Body of pancreas (tissue), 4 donors: ENCODE results near the gene AP2A2. TPM values are rescaled to one million over a fixed set of nuclear protein-coding genes. Genes with fewer than 3 reads are reported as not detected.
"Not testable (repeated sequence)": the region's sequence is repeated elsewhere in the genome, so short reads cannot be mapped to it uniquely, and the experiment has no call there.

Experiments used
- ATAC-seq: fragments of 150-250 bp; one replicate; pipeline ENCODE4 v1.9.1; 2016
- DNase-seq, 4 donors: peaks; one replicate each; pipeline ENCODE4 v3.0.0-alpha.2; 2019
- H3K27ac ChIP-seq, 4 donors: fragments of 200-600 bp; sonication (generic); 1 replicate in 3 of 4; 2 replicates in 1 of 4; pipeline versions ENCODE4 v1.5.1 to v1.6.1; 2016 to 2019; ENCODE audit warnings: mild to moderate bottlenecking in 1 of 4, mixed read lengths in 1 of 4, moderate library complexity in 1 of 4
- H3K27me3 ChIP-seq, 2 donors: fragments of 200-600 bp; sonication (generic); one replicate each; pipeline ENCODE4 v1.6.0; 2016; ENCODE audit warnings: mild to moderate bottlenecking in 1 of 2
- H3K36me3 ChIP-seq, 2 donors: fragments of 200-600 bp; sonication (generic); replicated peaks in 1 of 2; 2 replicates each; pipeline ENCODE4 v1.5.1; 2016; ENCODE audit warnings: low read depth in 2 of 2; ENCODE audit not compliant: insufficient read depth in 1 of 2
- H3K4me1 ChIP-seq: fragments of 200-600 bp; sonication (generic); one replicate; pipeline ENCODE4 v1.6.0; 2016
- H3K4me3 ChIP-seq, 2 donors: fragments of 200-600 bp; sonication (generic); 1 replicate in 1 of 2; 2 replicates in 1 of 2; pipeline ENCODE4 v1.5.1; 2016 to 2019
- H3K9me3 ChIP-seq, 3 donors: fragments of 200-600 bp; sonication (generic); 1 replicate in 2 of 3; 2 replicates in 1 of 3; pipeline ENCODE4 v1.5.1; 2016
- CTCF ChIP-seq, 7 experiments: fragments of 450-650 bp in 4 of 7; fragments of 200-600 bp in 3 of 7; sonication (generic) in 3 of 7; IDR thresholded peaks; one replicate each; pipeline ENCODE4 v1.5.1; 2016 to 2019; ENCODE audit warnings: antibody characterized with exemption in 7 of 7
- POLR2A ChIP-seq, 3 donors: fragments of 450-650 bp; IDR thresholded peaks; one replicate each; pipeline ENCODE4 v1.6.1; 2016; ENCODE audit warnings: antibody characterized with exemption in 3 of 3, mild to moderate bottlenecking in 2 of 3
- WGBS, 2 donors: methylation state at CpG; one replicate each; pipeline ENCODE4 v1.1.5; 2017; 5-methylcytosine and 5-hydroxymethylcytosine counted together
- intact Hi-C: fragments of 100-400 bp; cut with DNase I; formaldehyde crosslinking; loops from one replicate; pipeline ENCODE4 v1.15.1; 2023
- total RNA-seq, 2 donors: library from RNA; depleted of rRNA; stranded (reverse); fragments of >200 nt; gene quantifications; one replicate each; pipeline ENCODE4 v1.1.0, GENCODE V29; 2016

Gene AP2A2
- total RNA-seq, 2 donors from 2014 or later: 40.7 to 77.8 TPM

GRCh38 chr11:957212-957920, 31.7 kb downstream of the AP2A2 start:
- H3K36me3 ChIP-seq: peaks cover 0 to 6% of the 10 kb centered on the region in 2 donors
- no peaks in the 10 kb centered on the region for H3K9me3 ChIP-seq
- H3K4me3 ChIP-seq: no peak overlapping the region
- peak overlapping the region in 3 of 4 donors; percentile 10 to 79 (median 17) for H3K27ac ChIP-seq
- ATAC-seq (no peak), DNase-seq (no peak)
- TF ChIP-seq POLR2A (IDR thresholded peaks at IDR 0.05) (no peak), CTCF (IDR thresholded peaks at IDR 0.05) (no peak)
- no peaks in the 10 kb centered on the region for H3K27me3 ChIP-seq
- intact Hi-C loops: no loop called here
- whole genome bisulfite sequencing, 2 donors: 74 to 76% methylated on average over 10 to 11 of the region's 11 CpGs
- H3K4me1 ChIP-seq: peaks cover 66% of the 10 kb centered on the region

- WGBS, 2 donors: 94 to 96% methylated on average over 7 of the region's 7 CpGs
- ATAC-seq: no peak
These were observed 32.4 kb downstream of the AP2A2 start for GRCh38 chr11:958101-958500.

GRCh38 chr11:959027-959426, 33.4 kb downstream of the AP2A2 start:
- H3K36me3 ChIP-seq: peaks cover 0 to 7% of the 10 kb centered on the region in 2 donors
- ATAC-seq (no peak), DNase-seq (no peak)
- H3K9me3 ChIP-seq: no peaks in the 10 kb centered on the region
- no peaks in the 10 kb centered on the region for H3K27me3 ChIP-seq
- no peak for TF ChIP-seq CTCF (IDR thresholded peaks at IDR 0.05)
- no peak for TF ChIP-seq POLR2A (IDR thresholded peaks at IDR 0.05)
- intact Hi-C loops: no loop called here
- 56 to 71% methylated on average over 12 to 14 of the region's 14 CpGs for WGBS, 2 donors
- H3K4me1 ChIP-seq: peaks cover 49% of the 10 kb centered on the region
- H3K4me3 ChIP-seq: no peak overlapping the region
- H3K27ac ChIP-seq: peak overlapping the region in 3 of 4 donors; percentile 49 to 73 (median 65)

More at GRCh38 chr11:958101-958500, 32.4 kb downstream of the AP2A2 start:
- peaks cover 0 to 6% of the 10 kb centered on the region in 2 donors for H3K36me3 ChIP-seq
- no peak overlapping the region for H3K27ac ChIP-seq
- TF ChIP-seq CTCF (IDR thresholded peaks at IDR 0.05) (no peak), POLR2A (IDR thresholded peaks at IDR 0.05) (no peak)
- intact Hi-C loops: no loop called here
- peaks cover 58% of the 10 kb centered on the region for H3K4me1 ChIP-seq
- DNase-seq: no peak
- no peak overlapping the region for H3K4me3 ChIP-seq
- no peaks in the 10 kb centered on the region for H3K27me3 ChIP-seq
- no peaks in the 10 kb centered on the region for H3K9me3 ChIP-seq

GRCh38 chr11:959608-960007, 33.9 kb downstream of the AP2A2 start:
- peak in 3 of 7 experiments; percentile 19 to 26 (median 25) for TF ChIP-seq CTCF (IDR thresholded peaks at IDR 0.05)
- TF ChIP-seq POLR2A (IDR thresholded peaks at IDR 0.05): no peak
- Histone ChIP-seq H3K27me3 (no peaks in the 10 kb centered on the region), H3K9me3 (no peaks in the 10 kb centered on the region), H3K4me1 (peaks cover 48% of the 10 kb centered on the region), H3K36me3 (peaks cover 0 to 7% of the 10 kb centered on the region in 2 donors), H3K4me3 (no peak overlapping the region), H3K27ac (peak overlapping the region in 3 of 4 donors; percentile 49 to 73 (median 65))
- 63 to 64% methylated on average over 8 to 10 of the region's 10 CpGs for WGBS, 2 donors
- intact Hi-C loops: no loop called here
- ATAC-seq (peak; percentile 45), DNase-seq (peak in 2 of 4 donors; percentile 37 to 41)

- ATAC-seq, DNase-seq, H3K9me3 ChIP-seq, H3K36me3 ChIP-seq, H3K27ac ChIP-seq, intact Hi-C loops, H3K4me3 ChIP-seq, H3K27me3 ChIP-seq: not testable (repeated sequence)
- 87 to 90% methylated on average over 18 of the region's 18 CpGs for WGBS, 2 donors
- H3K4me1 ChIP-seq: peaks cover 37% of the 10 kb centered on the region
These were observed 35.7 kb downstream of the AP2A2 start for GRCh38 chr11:961310-961920.
